Osteoblast (primary cell): ENCODE data around the gene EHD1. TPM values are rescaled to one million over a fixed set of nuclear protein-coding genes. Genes with fewer than 3 reads are reported as not detected.
A peak's percentile ranks its signal among the peaks of the same experiment; 100 is the strongest.

Experiments
- DNase-seq: peaks from one replicate; pipeline ENCODE4 v3.0.0; 2011; ENCODE audit warnings: low spot score, mixed read lengths; ENCODE audit not compliant: insufficient read length; ENCODE audit errors: missing footprints
- H2AFZ ChIP-seq: 2 replicates; pipeline ENCODE4 v1.6.0; 2011; ENCODE audit warnings: mild to moderate bottlenecking, low read length
- H3K27ac ChIP-seq: 2 replicates; pipeline ENCODE4 v1.5.1; 2011; ENCODE audit warnings: mild to moderate bottlenecking, low read depth, low read length, moderate library complexity
- H3K27me3 ChIP-seq: 2 replicates; pipeline ENCODE4 v1.6.0; 2012; ENCODE audit warnings: mild to moderate bottlenecking, control low read depth, inconsistent platforms, low read length, moderate library complexity; ENCODE audit not compliant: insufficient read depth
- H3K36me3 ChIP-seq: 2 replicates; pipeline ENCODE4 v1.5.1; 2011; ENCODE audit warnings: mild to moderate bottlenecking, low read length, control low read depth, moderate library complexity; ENCODE audit not compliant: insufficient read depth
- H3K4me1 ChIP-seq: 2 replicates; pipeline ENCODE4 v1.5.1; 2011; ENCODE audit warnings: mild to moderate bottlenecking, low read length, control low read depth, moderate library complexity; ENCODE audit not compliant: insufficient read depth
- H3K4me2 ChIP-seq: 2 replicates; pipeline ENCODE4 v1.6.0; 2011; ENCODE audit warnings: mild to moderate bottlenecking, low read length; ENCODE audit not compliant: insufficient read depth
- H3K4me3 ChIP-seq: fragments of 200-600 bp; sonication (generic); 3 replicates; pipeline ENCODE4 v1.5.1; 2012; ENCODE audit warnings: mild to moderate bottlenecking, low read length, inconsistent platforms; ENCODE audit not compliant: insufficient read depth
- H3K79me2 ChIP-seq: 2 replicates; pipeline ENCODE4 v1.6.0; 2012; ENCODE audit warnings: mild to moderate bottlenecking, low read length, control low read depth, inconsistent platforms; ENCODE audit not compliant: insufficient read depth
- H3K9me3 ChIP-seq: 2 replicates; pipeline ENCODE4 v1.5.1; 2011; ENCODE audit warnings: low read depth, low read length, control low read depth
- H4K20me1 ChIP-seq: 2 replicates; pipeline ENCODE4 v1.6.0; 2012; ENCODE audit warnings: mild to moderate bottlenecking, low read length, control low read depth; ENCODE audit not compliant: insufficient read depth
- CTCF ChIP-seq: IDR thresholded peaks from 2 replicates; pipeline ENCODE4 v1.5.1; 2011; ENCODE audit warnings: mild to moderate bottlenecking, low read depth, low read length, moderate library complexity; ENCODE audit errors: extremely low read depth
- small RNA-seq: library from RNA; depleted of rRNA; stranded (forward); fragments of <200 nt; gene quantifications from one replicate; pipeline ENCODE3, GENCODE V24; 2012
- total RNA-seq: library from RNA; depleted of rRNA; stranded (reverse); fragments of >200 nt; gene quantifications from 2 replicates; pipeline ENCODE4 v1.2.3, GENCODE V29; 2012

EHD1 gene
- total RNA-seq, 1 donor = 51.4 TPM

GRCh38 chr11:64803846-64804345 lies 74.5 kb downstream of the EHD1 start:
- peaks cover 34% of the 10 kb centered on the region for H3K36me3 ChIP-seq
- DNase-seq = peak; percentile 93
- H3K27me3 ChIP-seq = no peaks in the 10 kb centered on the region
- peak overlapping the region; percentile 73 for H2AFZ ChIP-seq
- H3K79me2 ChIP-seq = no peaks in the 10 kb centered on the region
- H3K4me2 ChIP-seq = peak overlapping the region; percentile 96
- H3K4me3 ChIP-seq = peak overlapping the region; percentile 77
- H3K27ac ChIP-seq = peak overlapping the region; percentile 66
- no peaks in the 10 kb centered on the region for H3K9me3 ChIP-seq
- peaks cover 7% of the 10 kb centered on the region for H3K4me1 ChIP-seq
- peaks cover 6% of the 10 kb centered on the region for H4K20me1 ChIP-seq
- TF ChIP-seq CTCF = no peak

- H2AFZ ChIP-seq = peak within 1 kb of the TSS; percentile 83
- H3K79me2 ChIP-seq = no peaks in the 10 kb centered on the region
- peak within 1 kb of the TSS; percentile 96 for H3K4me2 ChIP-seq
- peak within 1 kb of the TSS; percentile 77 for H3K4me3 ChIP-seq
- peak; percentile 100 for DNase-seq
- TF ChIP-seq CTCF = no peak
- H3K36me3 ChIP-seq = peaks cover 34% of the 10 kb centered on the region
- H3K27ac ChIP-seq = peak within 1 kb of the TSS; percentile 66
- H3K27me3 ChIP-seq = no peaks in the 10 kb centered on the region
- peaks cover 7% of the 10 kb centered on the region for H3K4me1 ChIP-seq
- H3K9me3 ChIP-seq = no peaks in the 10 kb centered on the region
- H4K20me1 ChIP-seq = peaks cover 6% of the 10 kb centered on the region
Observed at GRCh38 chr11:64803158-64803845, 75.1 kb downstream of the EHD1 start, which contains the start of gene MAP4K2. TSS of gene MAP4K2 (minus strand) at chr11:64803214. CDS start at chr11:64803149, 65 bp downstream.

DNA sequence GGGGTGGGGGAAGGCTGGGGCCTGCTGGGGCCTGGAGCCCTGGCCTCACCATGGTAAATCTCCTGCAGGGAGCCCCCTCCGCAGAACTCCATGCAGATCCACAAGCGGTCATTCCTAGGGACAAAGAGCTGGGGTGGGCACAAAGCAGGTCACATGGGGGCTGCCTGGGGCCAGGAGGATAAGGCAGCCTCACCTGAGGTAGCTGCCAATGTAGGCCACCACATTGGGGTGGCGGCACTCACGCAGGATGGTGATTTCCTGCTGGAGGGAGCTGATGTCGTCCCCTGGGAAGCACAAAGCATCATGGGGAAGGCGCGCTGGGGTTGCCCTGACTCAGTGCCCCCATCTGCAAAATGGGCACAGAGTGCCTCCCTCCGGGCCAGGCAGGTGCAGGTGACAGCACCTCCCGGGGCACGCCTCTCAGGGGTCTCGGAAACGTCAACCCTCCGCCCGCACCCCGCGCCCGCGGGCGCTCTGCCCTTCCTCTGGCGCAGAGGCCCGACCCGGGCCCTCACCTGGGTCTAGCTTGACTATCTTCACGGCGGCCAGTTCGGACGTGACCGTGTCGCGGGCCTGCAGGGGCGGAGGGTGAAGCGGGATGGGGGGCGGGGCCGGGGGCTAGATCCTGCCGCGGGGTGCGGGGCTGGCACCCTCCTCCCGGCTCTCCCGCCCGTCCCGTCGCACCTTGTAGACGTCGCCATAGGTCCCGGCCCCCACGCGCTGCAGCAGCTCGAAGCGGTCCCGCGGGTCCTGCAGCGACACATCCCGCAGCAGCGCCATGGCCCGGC lies 75.9 kb downstream of the EHD1 start:
- Histone ChIP-seq H3K36me3 (peaks cover 32% of the 10 kb centered on the region), H3K4me1 (peaks cover 7% of the 10 kb centered on the region), H2AFZ (no peak overlapping the region), H3K27me3 (no peaks in the 10 kb centered on the region), H4K20me1 (peaks cover 6% of the 10 kb centered on the region), H3K79me2 (no peaks in the 10 kb centered on the region), H3K9me3 (no peaks in the 10 kb centered on the region), H3K4me3 (peak overlapping the region; percentile 77), H3K27ac (no peak overlapping the region), H3K4me2 (peak overlapping the region; percentile 79)
- peak; percentile 87 for DNase-seq
- no peak for TF ChIP-seq CTCF

Small RNA genes lying within 50 kb of the gene (small RNA-seq; reads per million reads assigned to genes)
- gene MIR6749 (not detected), gene MIR6750 (not detected)

Other genes with a start within 250 kb of the EHD1 start
- gene NRXN2, start 155.4 kb downstream of the EHD1 start, total RNA-seq = 62.5 and 90.1 TPM in 2 replicates
- gene RASGRP2, start 134.5 kb downstream of the EHD1 start, total RNA-seq = 0.29 TPM in 1 of 2 replicates, not detected in the other
- 0.29 and 0.36 TPM in 2 replicates for gene PYGM, start 118.6 kb downstream of the EHD1 start, total RNA-seq
- gene SF1, start 100.1 kb downstream of the EHD1 start, total RNA-seq = 114 and 130 TPM in 2 replicates
- 6.2 and 9.8 TPM in 2 replicates for gene MAP4K2, start 75.4 kb downstream of the EHD1 start, total RNA-seq
- 12.3 and 13.3 TPM in 2 replicates for gene MEN1, start 68.1 kb downstream of the EHD1 start, total RNA-seq
- under 0.01 and 0.29 TPM in 2 replicates for gene CDC42BPG, start 34.0 kb downstream of the EHD1 start, total RNA-seq
- 20.0 and 25.7 TPM in 2 replicates for gene ATG2A, start 38.6 kb upstream of the EHD1 start, total RNA-seq
- gene PPP2R5B, start 46.1 kb upstream of the EHD1 start, total RNA-seq = 6.2 and 6.8 TPM in 2 replicates
- gene GPHA2, start 57.3 kb upstream of the EHD1 start, total RNA-seq = not detected in 2 replicates
- not detected in 2 replicates for gene MAJIN, start 93.5 kb upstream of the EHD1 start, total RNA-seq
- gene BATF2, start 118.3 kb upstream of the EHD1 start, total RNA-seq = 0.29 and 1.4 TPM in 2 replicates
- gene ARL2, start 135.5 kb upstream of the EHD1 start, total RNA-seq = 66.3 and 78.5 TPM in 2 replicates
- gene SNX15, start 148.8 kb upstream of the EHD1 start, total RNA-seq = 12.3 and 13.0 TPM in 2 replicates
- 7.6 and 9.7 TPM in 2 replicates for gene SAC3D1, start 162.6 kb upstream of the EHD1 start, total RNA-seq
- gene NAALADL1, start 179.9 kb upstream of the EHD1 start, total RNA-seq = 15.6 and 17.7 TPM in 2 replicates
- 2.1 and 3.3 TPM in 2 replicates for gene CDCA5, start 205.4 kb upstream of the EHD1 start, total RNA-seq
- 38.6 and 39.4 TPM in 2 replicates for gene ZFPL1, start 205.6 kb upstream of the EHD1 start, total RNA-seq
- 122 and 153 TPM in 2 replicates for gene VPS51, start 217.6 kb upstream of the EHD1 start, total RNA-seq
- 8.8 and 10.1 TPM in 2 replicates for gene TM7SF2, start 233.3 kb upstream of the EHD1 start, total RNA-seq
- gene ZNHIT2, start 239.1 kb upstream of the EHD1 start, total RNA-seq = 12.3 and 12.4 TPM in 2 replicates
- gene FAU, start 243.5 kb upstream of the EHD1 start, total RNA-seq = 94.3 and 118 TPM in 2 replicates
- 37.4 and 41.6 TPM in 2 replicates for gene MRPL49, start 243.7 kb upstream of the EHD1 start, total RNA-seq